Body of pancreas (tissue), 4 donors: Measurements from ENCODE around the gene SETBP1. TPM values are rescaled to one million over a fixed set of nuclear protein-coding genes. Genes with fewer than 3 reads are reported as not detected.

Source experiments
- ATAC-seq: fragments of 150-250 bp; one replicate; pipeline ENCODE4 v1.9.1; 2016
- DNase-seq, 4 donors: peaks; one replicate each; pipeline ENCODE4 v3.0.0-alpha.2; 2019
- H3K27ac ChIP-seq, 4 donors: fragments of 200-600 bp; sonication (generic); 1 replicate in 3 of 4; 2 replicates in 1 of 4; pipeline versions ENCODE4 v1.5.1 to v1.6.1; 2016 to 2019; ENCODE audit warnings: mild to moderate bottlenecking in 1 of 4, mixed read lengths in 1 of 4, moderate library complexity in 1 of 4
- H3K27me3 ChIP-seq, 2 donors: fragments of 200-600 bp; sonication (generic); one replicate each; pipeline ENCODE4 v1.6.0; 2016; ENCODE audit warnings: mild to moderate bottlenecking in 1 of 2
- H3K36me3 ChIP-seq, 2 donors: fragments of 200-600 bp; sonication (generic); replicated peaks in 1 of 2; 2 replicates each; pipeline ENCODE4 v1.5.1; 2016; ENCODE audit warnings: low read depth in 2 of 2; ENCODE audit not compliant: insufficient read depth in 1 of 2
- H3K4me1 ChIP-seq: fragments of 200-600 bp; sonication (generic); one replicate; pipeline ENCODE4 v1.6.0; 2016
- H3K4me3 ChIP-seq, 2 donors: fragments of 200-600 bp; sonication (generic); 1 replicate in 1 of 2; 2 replicates in 1 of 2; pipeline ENCODE4 v1.5.1; 2016 to 2019
- H3K9me3 ChIP-seq, 3 donors: fragments of 200-600 bp; sonication (generic); 1 replicate in 2 of 3; 2 replicates in 1 of 3; pipeline ENCODE4 v1.5.1; 2016
- POLR2A ChIP-seq, 3 donors: fragments of 450-650 bp; IDR thresholded peaks; one replicate each; pipeline ENCODE4 v1.6.1; 2016; ENCODE audit warnings: antibody characterized with exemption in 3 of 3, mild to moderate bottlenecking in 2 of 3
- WGBS, 2 donors: methylation state at CpG; one replicate each; pipeline ENCODE4 v1.1.5; 2017; 5-methylcytosine and 5-hydroxymethylcytosine counted together
- intact Hi-C: fragments of 100-400 bp; cut with DNase I; formaldehyde crosslinking; loops from one replicate; pipeline ENCODE4 v1.15.1; 2023
- total RNA-seq, 2 donors: library from RNA; depleted of rRNA; stranded (reverse); fragments of >200 nt; gene quantifications; one replicate each; pipeline ENCODE4 v1.1.0, GENCODE V29; 2016
- TF ChIP-seq, protein P1 (sequence below), 7 experiments: fragments of 450-650 bp in 4 of 7; fragments of 200-600 bp in 3 of 7; sonication (generic) in 3 of 7; IDR thresholded peaks; one replicate each; pipeline ENCODE4 v1.5.1; 2016 to 2019; ENCODE audit warnings: antibody characterized with exemption in 7 of 7

Gene SETBP1
- total RNA-seq, 2 donors from 2014 or later = 23.6 to 37.2 TPM

DNA sequence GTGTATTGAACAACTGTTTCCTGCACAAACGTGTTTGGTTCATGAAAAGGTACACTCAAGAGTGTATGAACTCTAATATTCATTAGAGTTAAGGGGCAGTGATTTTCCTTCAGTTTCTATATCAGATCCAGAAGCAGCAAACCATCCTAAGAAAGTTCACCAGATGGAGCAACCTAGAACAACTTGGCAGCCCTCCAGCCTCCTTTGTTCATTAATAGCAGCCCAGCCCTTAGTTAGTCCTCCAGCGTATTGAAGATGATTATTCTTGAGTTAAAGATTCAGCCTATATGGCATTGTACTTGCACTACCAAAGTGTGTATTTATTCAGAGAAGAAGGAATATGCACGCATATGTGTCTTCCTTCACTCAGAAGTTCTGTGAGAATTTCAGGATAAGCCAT is 365.5 kb downstream of the SETBP1 start:
- Histone ChIP-seq H3K9me3 (no peaks in the 10 kb centered on the region), H3K27me3 (no peaks in the 10 kb centered on the region), H3K36me3 (no peaks in the 10 kb centered on the region), H3K4me1 (no peaks in the 10 kb centered on the region), H3K27ac (no peak overlapping the region), H3K4me3 (no peak overlapping the region)
- no peak for ATAC-seq
- DNase-seq = peak in 2 of 4 donors; percentile 18 to 46
- intact Hi-C loops = no loop called here
- TF ChIP-seq POLR2A (IDR thresholded peaks at IDR 0.05) = no peak
- TF ChIP-seq, protein P1, sequence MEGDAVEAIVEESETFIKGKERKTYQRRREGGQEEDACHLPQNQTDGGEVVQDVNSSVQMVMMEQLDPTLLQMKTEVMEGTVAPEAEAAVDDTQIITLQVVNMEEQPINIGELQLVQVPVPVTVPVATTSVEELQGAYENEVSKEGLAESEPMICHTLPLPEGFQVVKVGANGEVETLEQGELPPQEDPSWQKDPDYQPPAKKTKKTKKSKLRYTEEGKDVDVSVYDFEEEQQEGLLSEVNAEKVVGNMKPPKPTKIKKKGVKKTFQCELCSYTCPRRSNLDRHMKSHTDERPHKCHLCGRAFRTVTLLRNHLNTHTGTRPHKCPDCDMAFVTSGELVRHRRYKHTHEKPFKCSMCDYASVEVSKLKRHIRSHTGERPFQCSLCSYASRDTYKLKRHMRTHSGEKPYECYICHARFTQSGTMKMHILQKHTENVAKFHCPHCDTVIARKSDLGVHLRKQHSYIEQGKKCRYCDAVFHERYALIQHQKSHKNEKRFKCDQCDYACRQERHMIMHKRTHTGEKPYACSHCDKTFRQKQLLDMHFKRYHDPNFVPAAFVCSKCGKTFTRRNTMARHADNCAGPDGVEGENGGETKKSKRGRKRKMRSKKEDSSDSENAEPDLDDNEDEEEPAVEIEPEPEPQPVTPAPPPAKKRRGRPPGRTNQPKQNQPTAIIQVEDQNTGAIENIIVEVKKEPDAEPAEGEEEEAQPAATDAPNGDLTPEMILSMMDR (IDR thresholded peaks at IDR 0.05) = no peak
- WGBS, 2 donors = 72 to 79% methylated on average over 3 of the region's 3 CpGs

DNA sequence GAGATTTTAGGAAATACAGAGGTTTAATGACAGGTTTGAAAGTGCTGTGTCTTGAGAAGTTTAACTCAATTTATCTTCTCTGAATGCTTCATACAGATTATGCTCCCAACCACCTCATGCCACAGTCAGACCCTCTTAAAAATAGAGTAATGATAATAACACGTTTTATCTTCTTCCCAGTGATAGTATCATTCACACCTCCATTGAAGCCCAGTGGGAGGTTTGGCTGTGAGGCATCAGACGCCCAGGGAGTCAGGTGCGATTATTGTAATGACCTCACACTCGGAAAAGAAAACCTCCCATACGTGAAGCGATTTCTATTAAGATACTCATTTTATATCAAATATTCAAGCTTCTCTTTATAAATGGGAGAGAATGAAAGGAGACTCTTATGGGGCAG is 366.3 kb downstream of the SETBP1 start:
- H3K9me3 ChIP-seq = no peaks in the 10 kb centered on the region
- intact Hi-C loops = no loop called here
- DNase-seq (no peak), ATAC-seq (no peak)
- no peaks in the 10 kb centered on the region for H3K27me3 ChIP-seq
- H3K4me1 ChIP-seq = no peaks in the 10 kb centered on the region
- TF ChIP-seq, protein P1 (IDR thresholded peaks at IDR 0.05) = no peak
- no peak for TF ChIP-seq POLR2A (IDR thresholded peaks at IDR 0.05)
- WGBS, 2 donors = 89 to 91% methylated on average over 6 of the region's 6 CpGs
- H3K4me3 ChIP-seq = no peak overlapping the region
- no peak overlapping the region for H3K27ac ChIP-seq
- no peaks in the 10 kb centered on the region for H3K36me3 ChIP-seq

DNA sequence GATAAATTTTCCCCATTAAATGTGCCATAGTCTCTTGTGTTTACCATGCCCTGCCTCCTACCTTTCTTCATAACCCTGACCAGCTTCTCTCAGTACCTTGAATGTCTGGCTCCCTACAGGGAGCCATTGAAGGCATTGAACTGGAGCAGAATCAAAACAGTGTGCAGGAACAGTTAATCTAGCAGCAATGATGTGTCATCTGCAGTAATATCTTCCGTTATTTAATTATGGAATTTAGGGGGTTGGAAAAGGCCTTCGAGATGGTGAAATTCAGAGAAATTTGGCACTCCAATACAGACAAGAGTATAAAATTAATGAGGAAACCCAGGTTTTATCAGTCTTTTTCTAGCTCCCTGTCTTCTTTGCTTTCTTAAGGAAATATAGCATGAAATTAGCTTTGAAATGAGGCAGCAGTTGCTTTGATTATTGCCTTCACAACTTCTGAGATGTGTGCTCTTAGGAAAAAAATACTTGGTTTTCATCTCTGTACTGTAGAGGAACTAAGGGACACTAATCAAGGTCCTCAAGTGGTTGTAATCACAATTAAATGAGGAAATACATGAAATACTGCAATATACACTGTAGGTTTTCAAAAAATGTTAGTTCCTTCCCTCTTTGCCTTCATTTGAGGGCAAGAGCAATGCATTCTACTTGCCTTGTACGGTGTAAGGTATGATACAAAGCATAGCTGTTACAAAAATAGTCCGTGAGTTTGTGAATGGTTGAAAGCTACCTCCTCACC is 369.1 kb downstream of the SETBP1 start:
- no peak for ATAC-seq
- 92 to 96% methylated on average over 4 of the region's 4 CpGs for WGBS, 2 donors
- Histone ChIP-seq H3K4me1 (no peaks in the 10 kb centered on the region), H3K27me3 (no peaks in the 10 kb centered on the region), H3K27ac (no peak overlapping the region), H3K9me3 (no peaks in the 10 kb centered on the region), H3K36me3 (no peaks in the 10 kb centered on the region), H3K4me3 (no peak overlapping the region)
- intact Hi-C loops = no loop called here
- DNase-seq = no peak
- TF ChIP-seq POLR2A (IDR thresholded peaks at IDR 0.05) = no peak
- TF ChIP-seq, protein P1 (IDR thresholded peaks at IDR 0.05) = no peak

DNA sequence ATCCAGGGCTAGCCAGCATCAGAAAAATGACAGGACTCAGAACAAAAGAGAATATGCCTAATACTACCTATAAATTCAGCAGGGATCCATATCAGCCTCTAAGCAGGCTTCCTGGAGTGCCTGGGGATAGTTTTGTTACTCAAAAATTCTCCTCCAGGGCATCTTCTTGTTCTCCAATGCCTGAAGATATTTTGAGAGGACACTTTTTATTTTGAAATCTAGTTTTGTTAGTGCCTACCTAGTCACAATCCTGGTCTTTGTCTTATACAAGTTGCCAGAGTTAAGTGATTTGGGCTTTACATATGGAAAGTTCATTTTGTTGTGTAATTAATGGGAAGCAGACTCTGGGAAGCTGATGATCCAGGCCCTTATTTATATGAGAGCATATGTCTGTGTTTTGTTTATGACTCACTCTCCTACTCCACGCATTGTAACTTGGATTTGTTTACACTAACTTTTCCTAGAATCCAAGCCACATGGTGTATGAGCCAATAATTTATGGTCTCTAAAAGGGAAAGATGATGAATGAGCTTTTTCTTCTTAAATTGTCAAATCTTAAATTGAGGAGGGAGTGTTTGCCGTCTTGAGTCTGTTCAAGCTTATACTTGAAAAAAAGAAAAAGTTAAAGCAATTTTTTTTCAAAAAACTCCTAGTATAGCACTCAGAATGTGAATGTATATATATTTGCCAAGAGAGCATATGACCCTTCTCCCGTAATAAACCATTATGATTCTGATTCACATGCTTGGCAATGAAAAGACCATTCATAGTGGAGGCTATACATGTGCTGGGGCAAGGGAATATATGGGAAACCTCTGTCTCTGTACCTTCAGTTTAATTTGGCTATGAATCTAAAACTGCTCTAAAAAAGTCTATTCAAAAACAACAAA is 370.3 kb downstream of the SETBP1 start:
- no peak overlapping the region for H3K27ac ChIP-seq
- no peaks in the 10 kb centered on the region for H3K27me3 ChIP-seq
- H3K36me3 ChIP-seq = no peaks in the 10 kb centered on the region
- ATAC-seq (peak; percentile 33), DNase-seq (no peak)
- TF ChIP-seq, protein P1 (IDR thresholded peaks at IDR 0.05) = no peak
- TF ChIP-seq POLR2A (IDR thresholded peaks at IDR 0.05) = no peak
- H3K4me3 ChIP-seq = no peak overlapping the region
- 66 to 68% methylated on average over 3 of the region's 3 CpGs for WGBS, 2 donors
- intact Hi-C loops = no loop called here
- H3K9me3 ChIP-seq = no peaks in the 10 kb centered on the region
- no peaks in the 10 kb centered on the region for H3K4me1 ChIP-seq
